DMS79 treated with DMSO at 0.1 percent for 48 hours (cell line): ENCODE data around the gene CMIP.
A peak's percentile ranks its signal among the peaks of the same experiment; 100 is the strongest.
"Not testable (repeated sequence)": the region's sequence is repeated elsewhere in the genome, so short reads cannot be mapped to it uniquely, and the experiment has no call there.

Experiments
- DNase-seq: peaks from one replicate; lab custom pipeline; 2025; lab: John Stamatoyannopoulos, UW

CMIP gene

DNA sequence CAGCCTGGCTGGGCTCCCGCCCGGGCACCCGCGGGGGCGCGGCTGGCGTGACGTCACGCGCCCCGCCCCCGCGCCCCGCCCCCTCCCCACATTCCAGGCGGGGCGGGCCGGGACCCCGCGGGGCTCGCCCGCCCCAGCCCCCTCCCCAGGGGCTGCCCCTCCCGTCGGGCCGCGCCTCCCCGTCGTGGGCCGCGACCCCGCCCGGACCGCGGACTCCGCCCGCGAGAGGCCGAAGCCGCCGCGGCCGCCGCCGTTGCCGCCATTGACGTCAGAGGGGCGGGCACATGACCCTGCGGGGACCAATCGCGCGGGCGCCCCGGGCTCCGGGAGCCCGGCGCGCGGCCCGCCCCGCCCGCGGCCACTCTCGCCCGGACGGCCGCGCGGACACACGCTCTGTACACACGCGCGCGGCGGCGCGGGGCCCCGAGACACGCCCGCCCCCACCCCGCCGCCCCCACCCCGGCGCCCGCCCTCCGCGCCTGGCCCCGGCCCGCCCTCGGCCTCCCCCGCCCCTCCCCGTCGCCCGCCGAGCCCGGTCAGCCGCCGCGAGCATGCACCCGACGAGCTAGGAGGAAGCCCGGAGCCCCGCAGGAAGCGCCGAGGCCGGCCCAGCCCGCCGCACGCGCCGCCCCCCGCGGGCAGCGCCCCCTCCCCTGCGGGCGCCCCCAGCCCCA is at the start of gene CMIP:
Gene CMIP, plus strand, starts transcription at position 361 of the 674 bp plus-strand sequence.
- DNase-seq = peak; percentile 15

DNA sequence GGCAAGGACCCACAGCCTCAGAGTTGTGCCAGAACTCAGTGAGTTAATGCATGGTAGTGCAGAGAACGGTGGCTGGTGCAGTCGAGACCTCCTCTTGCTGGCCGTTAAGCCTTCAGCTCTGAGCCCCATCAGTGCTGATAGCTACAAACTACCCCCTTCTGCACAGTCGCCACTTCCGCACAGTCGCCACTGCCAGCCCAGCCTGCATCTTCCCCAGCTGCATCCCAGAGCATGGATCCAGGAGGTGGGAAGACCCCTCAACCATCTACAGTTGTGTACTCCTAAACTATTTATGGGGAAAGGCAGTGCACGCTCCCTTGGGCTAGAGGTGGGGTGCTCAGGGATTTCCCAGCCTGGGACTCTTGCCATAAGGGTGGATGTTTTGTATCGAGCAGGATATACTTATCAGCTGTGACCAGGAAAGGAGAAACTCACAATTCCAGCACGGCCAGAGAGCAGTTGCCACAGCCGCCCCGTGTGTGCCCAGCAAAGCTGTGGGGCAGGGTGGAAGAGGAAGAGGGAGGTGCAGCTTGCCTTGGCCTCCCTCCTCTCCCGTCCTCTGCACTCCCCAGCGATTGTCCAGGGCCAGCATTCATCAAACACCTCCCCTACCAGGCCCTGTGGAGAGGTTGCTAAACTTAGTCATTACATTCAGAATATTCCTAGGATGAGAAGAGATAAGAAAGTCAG is 49.5 kb upstream of the CMIP start:
- DNase-seq = no peak

DNA sequence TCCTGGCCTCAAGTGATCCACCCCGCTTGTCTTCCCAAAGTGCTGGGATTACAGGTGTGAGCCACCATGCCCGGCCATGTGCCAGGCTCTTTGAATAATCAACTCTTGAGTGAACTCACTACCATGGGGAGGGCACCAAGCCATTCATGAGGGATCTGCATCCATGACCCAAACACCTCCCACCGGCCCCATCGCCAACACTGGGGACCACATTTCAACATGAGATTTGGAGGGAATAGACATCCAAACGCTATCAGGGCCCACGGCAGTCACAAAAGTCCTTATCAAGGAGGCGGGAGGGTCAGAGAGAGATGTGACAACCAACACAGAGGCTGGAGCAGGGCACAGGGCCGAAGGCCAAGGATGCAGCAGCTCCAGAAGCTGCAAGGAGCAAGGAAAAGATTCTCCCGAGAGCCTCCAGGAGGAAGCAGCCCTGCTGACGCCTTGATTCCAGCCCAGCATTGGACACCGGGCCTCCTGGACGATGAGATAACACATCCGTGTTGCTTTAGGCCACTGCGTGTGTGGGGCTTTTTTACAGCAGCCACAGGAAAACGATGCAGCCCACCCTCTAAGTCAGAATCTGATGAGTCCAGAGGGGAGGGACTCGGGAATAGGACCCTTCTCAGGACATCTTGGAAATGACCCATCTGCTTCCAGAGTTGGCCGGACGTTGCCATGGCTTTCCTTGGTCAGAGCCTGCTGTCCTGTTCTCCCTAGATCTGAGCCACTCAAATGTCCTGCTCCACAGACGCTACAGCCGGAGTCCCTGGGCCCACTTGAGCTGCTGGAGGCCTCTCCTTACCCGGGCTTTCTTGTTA is 47.3 kb upstream of the CMIP start:
- DNase-seq = no peak

DNA sequence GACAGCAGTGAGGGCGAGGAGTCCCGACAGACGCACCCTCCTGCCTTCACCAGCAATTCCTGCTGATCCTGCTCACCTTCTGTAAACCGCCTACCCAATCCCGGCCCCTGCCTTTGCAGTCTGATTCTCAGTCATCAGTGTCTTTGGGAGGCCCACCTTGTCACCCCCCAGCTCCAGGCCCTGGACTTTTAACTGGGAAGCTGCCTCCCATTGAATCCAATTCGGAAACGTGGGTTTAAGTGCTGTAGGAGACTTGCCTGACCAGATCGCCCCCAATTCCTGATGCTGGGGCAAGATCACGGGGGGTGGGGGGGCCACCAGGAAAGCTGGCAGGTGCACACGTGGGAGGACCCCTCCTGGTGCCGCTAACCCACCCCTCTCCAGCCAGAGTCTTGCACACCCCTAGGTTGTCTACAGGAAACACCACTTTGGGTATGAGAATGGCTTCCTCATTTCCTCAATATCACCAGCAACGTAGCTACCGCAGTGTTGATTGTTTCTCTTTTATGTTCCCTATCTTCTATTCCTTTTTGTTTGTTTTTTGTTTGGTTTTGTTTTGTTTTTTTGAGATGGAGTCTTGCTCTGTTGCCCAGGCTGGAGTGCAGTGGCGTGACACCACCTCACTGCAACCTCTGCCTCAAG is 46.6 kb upstream of the CMIP start:
- DNase-seq = no peak

DNA sequence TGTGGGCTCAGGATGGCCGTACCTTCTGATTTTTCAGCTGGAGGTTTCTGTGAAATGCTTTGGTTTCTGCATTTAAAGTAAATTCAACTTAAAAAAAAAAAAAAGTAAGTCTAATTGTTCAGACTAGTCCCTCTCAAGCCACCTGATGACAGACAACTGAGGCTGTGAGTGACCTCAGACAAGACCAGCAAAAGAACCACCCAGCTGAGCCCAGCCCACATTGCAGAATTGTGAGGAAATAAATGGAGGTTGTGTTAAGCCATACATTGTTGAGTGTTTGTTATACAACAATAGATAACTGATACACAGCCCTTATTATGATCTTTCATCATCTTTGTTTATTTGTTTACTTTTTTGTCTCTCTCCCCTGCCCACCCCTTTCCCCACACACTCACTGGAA is 44.7 kb upstream of the CMIP start:
- no peak for DNase-seq

DNA sequence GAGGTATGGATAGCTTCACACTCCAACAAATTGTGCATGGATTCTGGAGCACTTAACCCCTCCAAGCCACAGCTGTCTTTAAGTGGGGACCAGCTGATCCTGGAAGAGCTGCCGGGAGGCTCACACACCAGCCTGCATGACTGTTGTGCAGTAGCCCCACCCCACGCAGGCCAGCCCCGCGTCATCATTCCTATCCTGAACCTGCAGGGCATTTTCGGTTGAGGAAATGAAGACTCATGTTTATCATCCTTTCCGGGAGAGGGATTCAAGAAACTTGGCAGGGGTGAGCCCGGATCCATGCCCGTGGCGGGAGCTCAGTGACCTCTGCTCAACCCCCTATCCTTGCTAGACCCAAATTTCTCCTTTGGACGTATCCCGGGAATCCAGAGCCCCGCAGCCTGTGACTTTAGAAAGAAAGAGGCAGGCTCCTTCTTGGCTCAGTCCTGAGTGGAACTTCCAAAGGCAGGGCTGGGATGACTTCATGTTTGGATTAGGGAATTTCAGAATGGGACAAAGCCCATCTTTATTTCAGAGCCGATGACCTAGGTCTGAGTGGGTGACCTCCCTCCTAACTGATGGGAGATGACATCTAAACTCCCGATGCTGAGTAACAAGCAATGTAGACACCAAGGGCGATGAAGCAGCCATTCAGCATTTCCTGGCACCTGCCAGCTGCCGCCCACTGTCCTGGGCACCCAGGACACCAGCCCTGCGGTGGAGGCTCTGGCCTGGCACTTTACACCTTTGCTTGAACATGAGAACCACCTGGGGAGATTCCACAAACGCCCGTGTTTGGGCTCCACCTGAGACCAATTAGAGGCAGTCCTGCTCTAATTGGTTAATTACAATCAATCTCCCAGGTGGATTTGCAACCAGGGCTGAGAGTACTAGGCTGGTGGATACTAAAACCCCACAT is 43.3 kb upstream of the CMIP start:
- DNase-seq = no peak

DNA sequence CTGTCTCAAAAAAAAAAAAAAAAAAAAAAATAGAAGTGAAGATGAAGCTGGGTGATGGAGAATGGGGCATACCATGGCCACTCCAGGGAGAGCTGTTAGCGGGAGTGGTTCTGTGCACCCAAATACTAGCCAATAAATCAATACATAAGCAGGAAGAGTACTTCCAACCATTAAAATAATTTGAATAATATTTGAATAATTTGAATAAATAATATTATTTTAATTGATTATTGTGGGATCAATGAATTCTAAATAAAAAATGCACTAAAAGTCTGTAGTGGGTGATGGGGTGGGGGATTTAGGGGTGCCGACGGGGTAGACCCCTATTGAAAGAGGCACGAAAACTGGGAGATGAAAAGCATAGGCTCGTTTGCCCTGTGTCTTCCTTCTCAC is 41.4 kb upstream of the CMIP start:
- DNase-seq = no peak

DNA sequence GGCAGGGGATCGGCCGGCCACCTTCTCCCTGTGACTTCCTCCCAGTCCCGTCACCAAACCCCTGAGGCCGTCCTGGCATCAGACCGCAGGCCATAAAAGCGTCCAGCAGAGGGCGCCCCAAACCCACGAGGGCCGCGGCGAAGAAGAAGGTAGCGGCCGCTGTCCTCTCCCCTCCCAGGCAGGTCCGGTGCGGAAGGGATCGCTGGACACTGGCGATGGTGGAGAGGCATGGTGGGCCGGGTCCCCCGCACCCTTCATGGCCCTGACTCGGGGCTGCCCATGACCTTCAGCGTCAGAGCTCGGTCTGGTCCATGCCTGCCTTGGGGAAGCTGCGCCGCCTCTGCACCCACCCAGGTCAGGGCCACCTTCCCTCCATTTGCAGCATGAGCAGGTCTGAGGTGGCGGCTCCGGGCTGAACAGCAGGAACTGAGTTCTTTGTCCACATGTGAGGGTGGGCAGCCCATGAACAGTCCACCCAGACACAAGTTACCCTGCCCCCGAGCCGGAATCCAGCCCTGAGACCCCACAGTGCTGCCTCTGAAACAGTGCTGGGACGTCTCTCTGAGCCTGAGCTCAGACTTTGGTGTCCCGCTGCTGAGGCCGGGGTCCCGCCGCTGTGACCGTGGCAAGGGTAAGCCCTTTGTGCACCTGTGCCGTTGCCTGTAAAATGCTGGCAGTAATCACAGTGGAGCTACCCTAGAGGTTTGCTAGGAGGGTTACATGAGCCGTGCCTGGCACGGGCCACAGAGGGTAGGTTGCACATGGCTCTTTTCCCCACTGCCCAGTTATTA is 40.8 kb upstream of the CMIP start:
- DNase-seq = peak; percentile 41

DNA sequence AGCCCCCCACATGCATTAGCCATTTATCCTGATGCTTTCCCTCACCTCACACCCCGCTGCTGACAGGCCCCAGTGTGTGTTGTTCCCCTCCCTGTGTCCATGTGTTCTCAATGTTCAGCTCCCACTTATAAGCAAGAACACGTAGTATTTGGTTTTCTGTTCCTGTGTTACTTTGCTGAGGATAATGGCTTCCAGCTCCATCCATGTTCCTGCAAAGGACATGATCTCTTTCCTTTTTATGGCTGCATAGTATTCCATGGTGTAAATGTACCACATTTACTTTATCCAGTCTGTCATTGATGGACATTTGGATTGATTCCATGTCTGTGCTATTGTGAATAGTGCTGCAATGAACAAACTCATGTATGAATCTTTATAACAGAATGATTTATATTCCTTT is 39.6 kb upstream of the CMIP start:
- DNase-seq = not testable (repeated sequence)

DNA sequence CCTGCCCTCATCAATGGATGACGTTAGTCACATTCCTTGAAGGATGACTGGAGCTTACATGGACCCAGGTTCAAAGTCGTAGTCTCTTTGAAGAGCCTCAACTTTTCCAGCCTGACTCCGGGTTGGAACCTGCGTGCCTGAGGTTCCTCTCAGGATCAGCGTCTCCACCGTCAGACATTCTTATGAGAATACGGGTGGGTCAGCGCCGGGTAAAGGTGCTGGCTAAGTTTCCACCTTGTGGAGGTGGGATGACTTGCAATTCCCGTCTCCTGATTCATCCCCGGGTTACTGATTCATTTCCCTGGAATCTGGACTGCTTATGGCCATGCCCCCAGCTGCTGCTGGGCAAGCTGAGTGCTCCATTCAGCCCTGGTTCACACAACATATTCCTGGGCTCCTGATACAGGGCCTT is 38.9 kb upstream of the CMIP start:
- no peak for DNase-seq

DNA sequence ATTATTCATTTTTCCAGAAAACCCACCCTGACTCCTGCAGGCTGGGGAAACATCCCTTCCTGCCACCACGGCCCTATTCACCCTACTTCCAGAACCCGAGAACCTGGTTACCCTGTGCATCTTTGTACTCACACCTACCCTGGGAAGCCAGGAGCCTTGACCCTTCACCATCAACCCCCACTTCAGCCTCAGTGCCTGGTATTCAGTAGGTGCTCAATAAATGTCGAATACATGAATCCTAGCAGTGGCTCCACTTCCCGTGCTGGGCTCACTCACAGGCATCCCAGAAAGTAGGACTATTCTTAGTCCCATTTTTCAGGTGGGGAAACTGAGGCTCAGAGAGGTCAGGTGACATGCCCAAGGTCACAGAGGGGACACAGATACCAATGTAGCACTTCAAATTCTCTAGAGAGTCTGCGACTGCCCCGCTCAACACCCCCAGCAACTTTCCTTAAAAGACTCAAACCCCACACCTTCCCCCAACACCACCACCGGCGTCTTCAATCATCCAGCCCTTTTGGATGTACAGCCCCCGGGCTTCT is 36.1 kb upstream of the CMIP start:
- DNase-seq = no peak

DNA sequence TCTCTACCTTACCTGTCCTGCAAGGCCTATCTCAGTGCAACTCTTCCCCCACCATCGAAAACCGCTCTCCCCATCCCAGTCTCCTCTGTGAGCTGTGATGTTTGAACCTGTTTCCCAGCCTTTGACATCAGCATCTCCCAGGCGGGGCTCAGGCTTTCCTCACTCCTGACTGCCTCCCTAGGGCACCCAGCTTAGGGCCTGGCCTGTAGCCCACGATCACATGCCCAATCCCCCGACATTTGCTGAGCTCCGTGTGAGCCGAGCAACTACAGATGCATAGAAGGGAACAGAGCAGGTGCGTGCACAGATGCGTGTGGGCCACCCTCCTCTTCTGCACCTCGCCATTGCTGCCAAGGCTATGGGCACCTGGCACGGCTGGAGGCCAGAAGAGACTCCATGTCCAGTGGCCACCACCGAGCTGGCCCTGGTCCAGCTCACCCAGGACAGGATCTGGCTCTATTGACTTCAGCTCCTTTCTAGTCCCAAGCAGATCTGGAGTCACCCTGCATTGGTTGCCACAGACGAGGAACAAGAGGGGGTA is 35.5 kb upstream of the CMIP start:
- no peak for DNase-seq

DNA sequence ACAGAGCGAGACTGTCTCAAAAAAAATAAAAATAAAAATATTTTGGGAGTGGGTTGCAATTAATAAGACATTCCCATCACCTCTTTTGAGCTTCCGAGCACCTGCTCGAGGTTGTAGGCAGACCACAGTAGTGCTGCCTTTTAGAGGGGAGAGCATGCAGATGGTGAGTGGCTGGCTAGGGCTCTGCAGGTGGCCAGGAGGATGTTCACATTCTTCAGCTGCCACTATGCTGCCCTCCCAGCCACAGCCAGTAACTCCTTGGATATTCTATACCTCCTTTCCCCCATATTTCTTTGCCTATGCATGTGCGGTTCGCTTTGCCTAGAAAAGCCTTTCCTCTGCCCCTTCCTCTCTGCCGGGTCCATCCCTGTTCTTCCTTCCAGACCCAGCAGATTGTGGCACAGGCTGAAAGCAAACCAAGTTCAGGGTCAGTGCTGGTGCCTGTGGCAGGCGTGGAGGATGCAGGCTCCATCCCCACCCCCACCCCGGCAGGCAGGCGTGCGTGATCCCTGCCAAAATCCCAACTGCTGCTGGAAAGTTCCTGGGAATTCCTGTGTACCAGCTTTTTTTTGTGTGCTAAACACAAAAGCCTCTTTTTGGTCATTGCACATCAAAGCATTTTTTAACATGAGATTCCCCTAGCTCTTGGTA is 33.8 kb upstream of the CMIP start:
- no peak for DNase-seq

DNA sequence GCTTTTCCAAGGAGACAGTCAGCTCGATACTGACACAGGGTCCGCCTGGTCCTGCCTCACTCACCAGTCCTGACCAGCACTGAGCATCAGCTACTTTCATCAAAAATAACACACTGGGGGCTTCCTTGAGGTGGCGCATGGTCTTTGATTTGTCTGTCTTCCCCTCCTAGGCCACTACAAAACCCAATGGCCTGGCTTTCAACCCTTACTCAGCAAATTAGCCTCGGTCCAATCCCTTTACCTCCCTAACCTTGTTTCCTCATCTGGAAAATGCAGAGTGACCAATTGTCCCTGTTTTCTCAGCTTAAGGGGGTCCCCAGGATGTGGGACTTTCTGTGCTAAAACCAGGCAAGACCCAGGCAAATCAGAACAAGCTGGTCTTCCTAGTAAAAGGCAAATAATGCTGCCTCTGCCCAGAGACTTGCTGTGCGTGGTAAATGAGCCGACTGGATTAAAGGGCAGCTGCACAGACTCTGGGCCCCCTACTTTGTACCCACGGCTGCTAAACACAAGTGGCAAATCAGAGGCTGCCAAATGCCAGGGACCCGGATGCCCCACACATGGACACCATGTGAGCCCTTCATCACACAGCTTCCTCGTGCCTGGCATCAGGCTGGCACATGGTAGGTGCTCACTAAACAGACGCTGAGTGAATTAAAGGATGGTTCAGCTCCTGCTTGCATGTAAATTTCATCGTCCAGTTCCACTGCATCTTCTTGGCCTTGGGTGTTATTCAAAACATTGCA is 31.2 kb upstream of the CMIP start:
- no peak for DNase-seq

DNA sequence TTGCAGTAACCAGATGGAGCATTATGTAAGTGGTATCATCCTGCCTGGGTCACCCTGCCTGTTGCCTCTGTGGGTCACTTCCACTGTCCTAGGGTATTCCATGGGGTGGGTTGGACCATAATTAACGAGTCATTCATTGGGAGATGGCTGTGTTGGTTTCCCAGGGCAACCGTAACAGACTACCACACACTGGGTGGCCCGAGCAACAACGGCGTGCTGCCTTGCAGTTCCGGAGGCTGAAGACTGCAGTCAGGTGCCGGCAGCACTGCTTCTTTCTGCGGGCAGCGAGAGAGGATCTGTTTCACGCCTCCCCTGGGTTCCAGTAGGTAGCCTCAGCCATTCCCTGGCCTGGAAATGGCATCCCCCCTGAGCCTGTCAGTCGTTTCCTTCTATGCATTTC is 28.9 kb upstream of the CMIP start:
- DNase-seq = no peak

DNA sequence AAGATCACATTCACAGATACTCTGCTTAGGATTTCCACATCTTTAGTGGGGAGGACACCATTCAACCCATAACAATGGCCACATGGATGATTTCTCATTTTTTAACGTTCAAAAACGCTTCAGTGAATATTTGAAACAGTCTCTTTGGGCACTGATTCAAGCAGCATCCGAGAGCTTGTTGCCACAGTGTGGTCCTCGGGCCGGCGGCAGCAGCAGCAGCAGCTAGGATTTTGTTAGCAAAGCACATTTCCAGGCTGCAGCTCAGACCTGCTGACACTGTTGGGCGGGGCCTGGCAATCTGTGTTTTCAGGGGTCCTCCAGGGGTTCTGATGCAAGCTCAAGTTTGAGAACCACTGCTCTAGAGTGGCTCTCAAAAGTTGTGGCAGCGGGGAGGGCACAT is 27.9 kb upstream of the CMIP start:
- DNase-seq = no peak

DNA sequence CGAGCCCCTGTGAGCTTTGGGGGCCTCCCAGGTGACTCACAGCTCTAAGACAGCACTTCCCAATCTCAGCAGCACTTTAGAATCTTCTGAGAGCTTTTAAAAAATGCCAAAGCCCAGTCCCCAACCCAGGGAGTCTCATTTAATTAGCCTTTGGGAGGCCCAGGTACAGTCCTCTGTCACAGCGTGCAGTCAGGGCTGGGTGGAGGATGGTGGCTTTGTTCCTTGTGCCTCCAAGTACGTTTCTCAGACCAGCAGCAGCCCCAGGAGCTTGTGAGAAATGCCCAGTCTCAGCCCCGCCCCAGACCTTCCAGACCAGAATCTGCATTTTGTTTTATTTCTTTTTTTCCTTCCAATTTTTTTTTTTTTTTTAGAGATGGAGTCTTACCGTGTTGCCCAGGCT is 27.4 kb upstream of the CMIP start:
- no peak for DNase-seq

DNA sequence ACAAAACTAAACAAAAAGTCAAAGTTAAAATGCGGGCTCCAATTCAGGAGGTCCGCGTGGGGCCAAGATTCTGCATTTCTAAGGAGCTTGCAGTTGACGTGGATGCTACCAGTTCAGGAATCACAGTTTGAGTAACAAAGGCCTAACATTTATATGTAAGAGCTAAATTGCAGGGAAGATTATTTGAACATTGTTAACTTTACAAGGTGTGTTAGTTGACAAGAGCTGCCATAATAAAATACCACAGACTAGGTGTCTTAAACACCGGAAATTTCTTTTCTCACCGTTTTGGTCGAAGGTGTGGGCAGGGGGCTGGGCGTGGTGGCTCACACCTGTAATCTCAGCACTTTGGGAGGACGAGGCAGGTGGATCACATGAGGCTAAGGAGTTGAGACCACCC is 24.8 kb upstream of the CMIP start:
- no peak for DNase-seq

DNA sequence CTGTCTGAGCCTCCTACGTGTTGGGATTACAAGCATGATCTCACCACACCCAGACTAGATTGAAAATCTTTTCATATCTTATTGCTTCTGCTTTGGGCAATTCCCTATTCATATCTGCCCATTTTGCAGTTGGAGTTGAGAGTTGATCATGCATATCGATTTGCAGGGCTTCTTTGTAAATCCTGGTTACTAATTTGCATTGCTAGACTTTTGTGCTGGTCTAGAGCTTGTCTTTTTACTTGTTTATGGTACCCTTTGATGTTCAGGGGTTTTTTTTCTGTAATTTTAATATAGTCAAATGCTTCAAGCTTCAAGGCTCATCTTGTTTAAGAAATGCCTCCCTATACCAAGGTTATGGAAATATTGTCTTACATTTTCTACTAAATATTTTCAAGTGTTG is 23.5 kb upstream of the CMIP start:
- no peak for DNase-seq
